Calu3 (cell line): ENCODE results near the gene LRRK1. TPM values are rescaled to one million over a fixed set of nuclear protein-coding genes. Genes with fewer than 3 reads are reported as not detected.

ENCODE experiments used
- BruUV-seq: library from RNA; stranded (reverse); fragments of 400-500 nt; replicated peaks from 2 replicates; lab custom pipeline; 2021; lab: Mats Ljungman, UMichigan
- CTCF ChIA-PET: fragments of 300-600 bp; sonication (Branson Sonifier 250); formaldehyde crosslinking; loops from one replicate; lab custom pipeline; 2022; ENCODE audit warnings: antibody characterized with exemption; lab: Charles Lee
- DNase-seq: peaks from one replicate; pipeline ENCODE4 v3.0.0; 2022
- H3K27ac Mint-ChIP-seq: one replicate; pipeline ENCODE4 v1.8.0; 2022; ENCODE audit warnings: mixed read lengths; ENCODE audit not compliant: unreplicated experiment
- H3K27me3 Mint-ChIP-seq: one replicate; pipeline ENCODE4 v1.8.0; 2022; ENCODE audit warnings: mixed read lengths; ENCODE audit not compliant: unreplicated experiment
- H3K36me3 Mint-ChIP-seq: one replicate; pipeline ENCODE4 v1.8.0; 2022; ENCODE audit warnings: mild to moderate bottlenecking, moderate library complexity, mixed read lengths; ENCODE audit not compliant: insufficient read depth, unreplicated experiment
- H3K4me1 Mint-ChIP-seq: one replicate; pipeline ENCODE4 v1.8.0; 2022; ENCODE audit warnings: mild to moderate bottlenecking, low read depth, mixed read lengths; ENCODE audit not compliant: unreplicated experiment
- H3K4me3 Mint-ChIP-seq: one replicate; pipeline ENCODE4 v1.8.0; 2022; ENCODE audit warnings: mild to moderate bottlenecking, low read depth, moderate library complexity, mixed read lengths; ENCODE audit not compliant: unreplicated experiment
- H3K9me3 Mint-ChIP-seq: one replicate; pipeline ENCODE4 v1.8.0; 2022; ENCODE audit warnings: low read depth, mixed read lengths; ENCODE audit not compliant: unreplicated experiment
- CTCF ChIP-seq: fragments of 200-600 bp; IDR thresholded peaks from one replicate; pipeline ENCODE4 v1.8.0; 2022; ENCODE audit warnings: antibody characterized with exemption; ENCODE audit not compliant: unreplicated experiment
- intact Hi-C: fragments of 100-400 bp; cut with micrococcal nuclease; formaldehyde crosslinking; loops from one replicate; pipeline ENCODE4 v1.10.0; 2022; ENCODE audit not compliant: unreplicated experiment
- total RNA-seq: library from RNA; stranded (reverse); gene quantifications from 2 replicates; pipeline ENCODE4 v1.2.3, GENCODE V29; 2022

Gene LRRK1
- total RNA-seq, 1 experiment from 2014 or later, result 21.3 TPM

- DNase-seq, result no peak
- intact Hi-C loops, result no loop called here
- H3K9me3 Mint-ChIP-seq, result peaks cover 2% of the 10 kb centered on the region
- TF ChIP-seq CTCF, result no peak
- CTCF ChIA-PET, result no interaction called here
- no peak overlapping the region for H3K4me3 Mint-ChIP-seq
- no TSS peak for BruUV-seq
- H3K4me1 Mint-ChIP-seq, result no peaks in the 10 kb centered on the region
- H3K27ac Mint-ChIP-seq, result no peak overlapping the region
- no peaks in the 10 kb centered on the region for H3K27me3 Mint-ChIP-seq
- peaks cover 17% of the 10 kb centered on the region for H3K36me3 Mint-ChIP-seq
Measured at GRCh38 chr15:101062471-101063171, 143.5 kb downstream of the LRRK1 start.

- Mint-ChIP-seq H3K27ac (no peak overlapping the region), H3K27me3 (no peaks in the 10 kb centered on the region), H3K4me1 (no peaks in the 10 kb centered on the region), H3K9me3 (peaks cover 2% of the 10 kb centered on the region), H3K4me3 (no peak overlapping the region), H3K36me3 (peaks cover 17% of the 10 kb centered on the region)
- BruUV-seq, result no TSS peak
- CTCF ChIA-PET, result no interaction called here
- no peak for DNase-seq
- intact Hi-C loops, result no loop called here
- no peak for TF ChIP-seq CTCF
Measured at GRCh38 chr15:101063212-101063611, 144.1 kb downstream of the LRRK1 start.

DNA sequence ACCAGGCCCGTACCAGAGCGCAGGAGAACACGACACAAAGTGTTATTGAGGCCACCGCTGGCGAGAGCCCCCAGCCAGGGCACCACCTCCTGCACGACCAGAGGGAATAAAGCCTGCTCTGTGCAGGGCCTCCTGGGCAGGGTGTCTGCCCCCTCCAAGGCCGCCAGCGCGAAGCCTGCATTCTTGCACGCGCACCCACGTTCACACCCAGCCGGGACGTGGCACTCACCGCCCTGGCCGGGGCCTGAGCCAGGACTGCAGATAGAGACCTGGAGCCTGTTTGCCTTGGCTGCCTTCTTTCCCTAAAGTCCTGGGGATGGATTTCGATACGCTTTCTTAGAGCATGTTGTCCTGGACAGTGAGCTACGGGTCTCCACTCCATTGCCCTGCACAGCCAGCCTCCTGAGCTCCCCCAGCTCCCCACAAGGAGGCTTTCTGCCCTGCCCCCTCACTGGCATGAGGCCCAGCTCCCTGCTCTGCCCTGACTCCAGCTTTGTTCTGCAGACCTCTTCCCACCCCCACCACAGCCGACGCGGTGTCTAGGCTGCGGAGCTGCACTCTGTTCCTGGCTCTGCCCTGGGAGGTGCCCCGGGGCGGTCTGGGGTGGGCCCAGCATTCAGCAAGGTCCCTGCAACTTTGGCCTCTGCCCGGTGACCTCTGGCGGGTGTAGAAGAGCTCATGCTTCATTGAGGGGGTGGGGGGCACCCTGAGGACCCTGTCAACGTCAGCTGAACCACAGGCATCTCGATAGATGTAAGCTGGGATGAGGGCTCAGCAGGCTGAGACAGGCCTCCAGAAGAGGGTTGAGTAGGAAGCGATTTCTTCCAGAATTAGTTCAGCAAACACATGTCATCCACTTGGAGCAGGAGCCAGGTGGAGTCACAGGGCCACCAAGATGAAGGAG, 145.0 kb downstream of the LRRK1 start:
- no TSS peak for BruUV-seq
- intact Hi-C loops, result no loop called here
- Mint-ChIP-seq H3K4me3 (no peak overlapping the region), H3K27ac (no peak overlapping the region), H3K36me3 (peaks cover 17% of the 10 kb centered on the region), H3K9me3 (peaks cover 2% of the 10 kb centered on the region), H3K27me3 (no peaks in the 10 kb centered on the region), H3K4me1 (no peaks in the 10 kb centered on the region)
- DNase-seq, result no peak
- CTCF ChIA-PET, result interaction anchor here (0.7 kb wide), 1 partner anchor 523 kb away, joined by 3 read pairs; no protein-coding TSS in a partner anchor
- no peak for TF ChIP-seq CTCF

- H3K4me1 Mint-ChIP-seq, result peaks cover under 1% of the 10 kb centered on the region
- CTCF ChIA-PET, result no interaction called here
Measured at GRCh38 chr15:101064795-101065569, 145.8 kb downstream of the LRRK1 start.

More at GRCh38 chr15:101064795-101065569, 145.8 kb downstream of the LRRK1 start:
- BruUV-seq, result no TSS peak
- Mint-ChIP-seq H3K27me3 (no peaks in the 10 kb centered on the region), H3K4me3 (no peak overlapping the region), H3K9me3 (no peaks in the 10 kb centered on the region), H3K27ac (no peak overlapping the region), H3K36me3 (peaks cover 13% of the 10 kb centered on the region)
- no peak for TF ChIP-seq CTCF
- intact Hi-C loops, result no loop called here
- no peak for DNase-seq
